Fibroblast of lung (primary cell): Measurements from ENCODE around the gene DPH2.

Experiments
- CTCF ChIP-seq, 2 donors: IDR thresholded peaks in 1 of 2; conservative IDR thresholded peaks in 1 of 2; 1 replicate in 1 of 2; 2 replicates in 1 of 2; pipeline ENCODE4 v1.5.1; 2011 to 2012; ENCODE audit warnings: low read length in 2 of 2, control low read depth in 1 of 2, inconsistent platforms in 1 of 2, low read depth in 1 of 2, mild to moderate bottlenecking in 1 of 2
- EZH2 ChIP-seq: IDR thresholded peaks from 2 replicates; pipeline ENCODE4 v1.5.1; 2012; ENCODE audit warnings: low read length, control low read depth, mild to moderate bottlenecking; ENCODE audit errors: missing control alignments

GRCh38 chr1:43985984-43986595, 16.3 kb downstream of the DPH2 start:
- TF ChIP-seq CTCF (conservative IDR thresholded peaks at IDR 0.05 in 1 of 2, IDR thresholded peaks at IDR 0.05 in 1 of 2; ENCODE audit: low read depth in 1 of 2, low read length in 2 of 2) (no peak), EZH2 (no peak)
